WTC11 (cell line): ENCODE results near the gene ZFYVE26. TPM values are rescaled to one million over a fixed set of nuclear protein-coding genes. Genes with fewer than 3 reads are reported as not detected.

Experiments used
- AR ChIP-seq: fragments of 250-450 bp; sonication (Bioruptor Pico); IDR thresholded peaks from 2 replicates; pipeline ENCODE4 v1.9.0; 2021; ENCODE audit warnings: mild to moderate bottlenecking
- ATF1 ChIP-seq: sonication (generic); formaldehyde crosslinking; IDR thresholded peaks from 2 replicates; pipeline ENCODE4 v1.8.1; 2023; ENCODE audit warnings: mild to moderate bottlenecking, moderate library complexity, missing genetic modification reagents
- ATF3 ChIP-seq: sonication (generic); formaldehyde crosslinking; conservative IDR thresholded peaks from 2 replicates; pipeline ENCODE4 v1.8.1; 2022; ENCODE audit warnings: mild to moderate bottlenecking, missing genetic modification reagents
- CBFB ChIP-seq: sonication (generic); formaldehyde crosslinking; IDR thresholded peaks from 2 replicates; pipeline ENCODE4 v1.8.1; 2022; ENCODE audit warnings: mild to moderate bottlenecking, low read depth, missing genetic modification reagents
- E2F1 ChIP-seq: sonication (generic); formaldehyde crosslinking; IDR thresholded peaks from 2 replicates; pipeline ENCODE4 v1.8.0; 2022; ENCODE audit warnings: mild to moderate bottlenecking, missing genetic modification reagents
- ELF4 ChIP-seq: sonication (generic); formaldehyde crosslinking; IDR thresholded peaks from 2 replicates; pipeline ENCODE4 v1.8.1; 2022; ENCODE audit warnings: low read depth, mild to moderate bottlenecking, moderate library complexity, missing genetic modification reagents
- ERG ChIP-seq: fragments of 250-450 bp; sonication (Bioruptor Pico); IDR thresholded peaks from 2 replicates; pipeline ENCODE4 v1.8.0; 2021; ENCODE audit warnings: mild to moderate bottlenecking
- GRHL2 ChIP-seq: fragments of 250-450 bp; sonication (Bioruptor Pico); IDR thresholded peaks from 2 replicates; pipeline ENCODE4 v1.8.0; 2022; ENCODE audit warnings: mild to moderate bottlenecking, moderate library complexity; ENCODE audit not compliant: insufficient replicate concordance, severe bottlenecking
- GTF2I ChIP-seq: fragments of 250-450 bp; sonication (Bioruptor Pico); conservative IDR thresholded peaks from 2 replicates; pipeline ENCODE4 v1.4.0; 2021; ENCODE audit warnings: mild to moderate bottlenecking
- HMGXB4 ChIP-seq: sonication (generic); formaldehyde crosslinking; IDR thresholded peaks from 2 replicates; pipeline ENCODE4 v1.8.1; 2023; ENCODE audit warnings: mild to moderate bottlenecking, moderate library complexity, missing genetic modification reagents
- IRF2 ChIP-seq: sonication (generic); formaldehyde crosslinking; IDR thresholded peaks from 2 replicates; pipeline ENCODE4 v1.8.0; 2022; ENCODE audit warnings: low read depth, missing genetic modification reagents, borderline replicate concordance
- KAT7 ChIP-seq: sonication (generic); formaldehyde crosslinking; IDR thresholded peaks from 2 replicates; pipeline ENCODE4 v1.8.1; 2023; ENCODE audit warnings: missing genetic modification reagents, mild to moderate bottlenecking, borderline replicate concordance
- MXD4 ChIP-seq: fragments of 250-450 bp; sonication (Bioruptor Pico); IDR thresholded peaks from 2 replicates; pipeline ENCODE4 v1.8.0; 2021; ENCODE audit warnings: mild to moderate bottlenecking, moderate library complexity, borderline replicate concordance
- MYBL2 ChIP-seq: sonication (generic); formaldehyde crosslinking; IDR thresholded peaks from 2 replicates; pipeline ENCODE4 v1.8.1; 2023; ENCODE audit warnings: mild to moderate bottlenecking, moderate library complexity, missing genetic modification reagents
- NFE2L1 ChIP-seq: sonication (generic); formaldehyde crosslinking; IDR thresholded peaks from 2 replicates; pipeline ENCODE4 v1.8.1; 2023; ENCODE audit warnings: missing genetic modification reagents
- PRRX2 ChIP-seq: fragments of 250-450 bp; sonication (Bioruptor Pico); IDR thresholded peaks from 2 replicates; pipeline ENCODE4 v1.8.0; 2021; ENCODE audit warnings: mild to moderate bottlenecking
- SP1 ChIP-seq: sonication (generic); formaldehyde crosslinking; conservative IDR thresholded peaks from 2 replicates; pipeline ENCODE4 v1.8.1; 2022; ENCODE audit warnings: missing genetic modification reagents
- USF2 ChIP-seq: sonication (generic); formaldehyde crosslinking; IDR thresholded peaks from 2 replicates; pipeline ENCODE4 v1.8.1; 2023; ENCODE audit warnings: mild to moderate bottlenecking, missing genetic modification reagents, moderate library complexity
- ZNF138 ChIP-seq: sonication (generic); formaldehyde crosslinking; conservative IDR thresholded peaks from 2 replicates; pipeline ENCODE4 v1.8.1; 2022; ENCODE audit warnings: mild to moderate bottlenecking, moderate library complexity, missing genetic modification reagents
- ZNF263 ChIP-seq: sonication (generic); formaldehyde crosslinking; IDR thresholded peaks from 2 replicates; pipeline ENCODE4 v1.8.1; 2022; ENCODE audit warnings: low read depth, mild to moderate bottlenecking, moderate library complexity, missing genetic modification reagents
- ZNF317 ChIP-seq: sonication (generic); formaldehyde crosslinking; IDR thresholded peaks from 2 replicates; pipeline ENCODE4 v1.8.1; 2023; ENCODE audit warnings: low read depth, mild to moderate bottlenecking, moderate library complexity, missing genetic modification reagents, borderline replicate concordance
- ZNF423 ChIP-seq: fragments of 250-450 bp; sonication (Bioruptor Pico); IDR thresholded peaks from 2 replicates; pipeline ENCODE4 v2.1.2; 2022; ENCODE audit warnings: mild to moderate bottlenecking, moderate library complexity
- ZNF532 ChIP-seq: fragments of 250-450 bp; sonication (Bioruptor Pico); IDR thresholded peaks from 2 replicates; pipeline ENCODE4 v1.9.0; 2021; ENCODE audit warnings: mild to moderate bottlenecking, borderline replicate concordance
- total RNA-seq: library from RNA; stranded (reverse); gene quantifications from 3 replicates; pipeline ENCODE4 v1.2.3, GENCODE V29; 2021

The ZFYVE26 gene
- total RNA-seq, 1 experiment from 2014 or later = 25.8 TPM

GRCh38 chr14:67729072-67729885, 87.1 kb downstream of the ZFYVE26 start (continued):
- peak; percentile 85 for TF ChIP-seq ATF3 (CRISPR knock-in tag)
- no peak for TF ChIP-seq HMGXB4
- no peak for TF ChIP-seq KAT7 (CRISPR knock-in tag)
- TF ChIP-seq PRRX2 = no peak
- 0 out of 2 replicates have a peak, but pooled peaks have one; percentile 24 for TF ChIP-seq ZNF423 (CRISPR knock-in tag)
- TF ChIP-seq GRHL2 (CRISPR knock-in tag) = no peak
- TF ChIP-seq USF2 (CRISPR knock-in tag) = peak; percentile 16; the same call in 1 of the 2 replicates
- TF ChIP-seq AR (CRISPR knock-in tag) = no peak
- TF ChIP-seq NFE2L1 (CRISPR knock-in tag) = peak; percentile 63; the same call in 1 of the 2 replicates
- TF ChIP-seq ATF1 (CRISPR knock-in tag) = no peak
- TF ChIP-seq MYBL2 (CRISPR knock-in tag) = peak; percentile 46; the same call in 1 of the 2 replicates
- no peak for TF ChIP-seq IRF2
- TF ChIP-seq ZNF532 (CRISPR knock-in tag) = no peak
- TF ChIP-seq SP1 (CRISPR knock-in tag) = peak; percentile 56
- TF ChIP-seq ZNF317 (CRISPR knock-in tag) = no peak
- peak; percentile 92; the same call in 1 of the 2 replicates for TF ChIP-seq CBFB (CRISPR knock-in tag)
- no peak for TF ChIP-seq ERG (CRISPR knock-in tag)
- no peak for TF ChIP-seq ZNF263
- TF ChIP-seq GTF2I (CRISPR knock-in tag) = no peak
- TF ChIP-seq ZNF138 = no peak; the same call in 1 of the 2 replicates
- no peak for TF ChIP-seq ELF4
- TF ChIP-seq E2F1 (CRISPR knock-in tag) = no peak
- TF ChIP-seq MXD4 (CRISPR knock-in tag) = no peak
